AG09309 (cell line): Measurements from ENCODE around the gene AGAP1.

ENCODE experiments used
- DNase-seq: peaks from one replicate; pipeline ENCODE4 v3.0.0-alpha.2; 2010; ENCODE audit warnings: low read depth
- H3K4me3 ChIP-seq: 2 replicates; pipeline ENCODE4 v1.5.1; 2011; ENCODE audit warnings: mild to moderate bottlenecking, low read depth, low read length, moderate library complexity; ENCODE audit not compliant: control insufficient read depth
- CTCF ChIP-seq: IDR thresholded peaks from 2 replicates; pipeline ENCODE4 v1.5.1; 2011; ENCODE audit warnings: mild to moderate bottlenecking, low read depth, low read length, inconsistent platforms; ENCODE audit not compliant: insufficient read depth, control insufficient read depth; ENCODE audit errors: missing control alignments

The AGAP1 gene

DNA sequence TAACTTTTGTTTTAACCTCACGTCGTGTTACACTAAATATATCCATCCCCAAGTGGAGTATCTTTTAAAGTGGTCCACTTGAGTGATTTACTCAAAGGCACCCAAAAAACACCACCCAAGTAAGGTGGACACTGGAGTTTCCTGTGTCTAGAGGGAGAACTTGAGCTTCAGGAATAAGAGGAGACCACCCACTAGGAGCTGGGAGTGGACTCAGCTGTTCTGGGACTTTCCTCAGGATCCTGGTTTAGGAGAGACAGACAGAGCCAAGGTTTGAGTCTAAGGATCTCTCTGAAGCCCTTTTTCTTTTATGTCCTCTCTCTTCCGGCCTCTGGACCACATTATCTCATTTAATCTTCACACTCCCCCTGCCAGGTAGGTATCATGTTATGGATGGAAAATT lies 523.6 kb downstream of the AGAP1 start:
- H3K4me3 ChIP-seq, result no peak overlapping the region
- DNase-seq, result no peak
- no peak for TF ChIP-seq CTCF

- no peak overlapping the region for H3K4me3 ChIP-seq
- DNase-seq, result no peak
- no peak for TF ChIP-seq CTCF
These were observed 525.6 kb downstream of the AGAP1 start for GRCh38 chr2:236019434-236019833.

GRCh38 chr2:236021499-236022057 lies 527.7 kb downstream of the AGAP1 start:
- no peak overlapping the region for H3K4me3 ChIP-seq
- no peak for DNase-seq
- no peak for TF ChIP-seq CTCF

- no peak for DNase-seq
- H3K4me3 ChIP-seq, result no peak overlapping the region
- no peak for TF ChIP-seq CTCF
These were observed 528.3 kb downstream of the AGAP1 start for GRCh38 chr2:236022128-236022527.

DNA sequence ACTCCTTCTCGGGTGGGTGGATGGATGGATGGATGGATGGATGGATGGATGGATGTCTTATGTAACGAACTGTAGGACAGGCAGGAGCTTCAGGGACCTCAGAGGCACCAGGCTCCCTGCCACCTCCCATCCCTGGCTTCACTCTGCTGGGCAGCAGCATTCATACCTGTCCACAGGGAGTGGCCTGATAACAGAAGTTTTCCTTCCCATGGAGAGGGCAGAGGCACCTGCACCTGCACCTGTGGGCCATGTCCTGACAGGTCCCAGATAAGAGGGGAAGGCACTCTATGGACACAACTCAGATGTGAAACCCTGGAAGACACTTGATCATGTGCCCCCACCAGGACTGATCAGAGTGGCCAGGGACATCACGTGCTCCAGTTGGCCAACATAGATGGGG lies 532.0 kb downstream of the AGAP1 start:
- no peak for TF ChIP-seq CTCF

GRCh38 chr2:236026841-236027240 lies 533.0 kb downstream of the AGAP1 start:
- no peak for DNase-seq
- no peak overlapping the region for H3K4me3 ChIP-seq
- TF ChIP-seq CTCF, result no peak

More for the DNA sequence above, 532.0 kb downstream of the AGAP1 start:
- no peak overlapping the region for H3K4me3 ChIP-seq
- DNase-seq, result no peak

DNA sequence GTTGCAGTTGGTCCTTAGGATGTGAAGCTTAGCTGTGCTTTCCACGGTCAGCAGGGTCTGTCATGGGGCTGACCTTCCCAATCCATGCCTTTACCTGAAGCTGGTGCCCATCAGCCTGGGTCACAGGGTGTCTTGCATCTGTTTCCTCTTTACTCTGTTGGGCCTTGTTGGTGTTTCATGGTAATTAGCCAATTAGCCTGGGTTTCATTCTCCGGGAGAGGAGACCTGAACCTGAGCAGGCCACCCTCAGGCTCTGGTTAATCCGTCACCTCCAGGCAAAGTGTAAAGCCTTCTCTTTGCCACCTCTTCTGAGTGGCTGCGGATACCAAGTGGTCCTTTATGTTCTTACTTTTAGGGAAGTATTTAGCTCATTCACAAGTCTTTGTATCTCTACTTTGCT lies 534.2 kb downstream of the AGAP1 start:
- no peak overlapping the region for H3K4me3 ChIP-seq
- DNase-seq, result no peak
- TF ChIP-seq CTCF, result no peak
